ENCODE measurements around the gene RBM7.

RBM7 gene

GRCh38 chr11:114386545-114386944 is 13.9 kb upstream of the RBM7 start:
- H2AK5ac ChIP-seq (ENCODE audit: low read length, severe bottlenecking): no peak overlapping the region
- no peak overlapping the region for H4K91ac ChIP-seq (ENCODE audit: low read length)
- H3K79me1 ChIP-seq (replicated peaks; ENCODE audit: low read length, poor library complexity, severe bottlenecking): no peaks in the 10 kb centered on the region
- no peaks in the 10 kb centered on the region for H3K9me3 ChIP-seq (ENCODE audit: control insufficient read depth, low read length)
- H4K8ac ChIP-seq (ENCODE audit: low read length): no peak overlapping the region
- H3K14ac ChIP-seq (ENCODE audit: low read length in 2 of 2): no peak overlapping the region
- no peak overlapping the region for H3K23ac ChIP-seq (ENCODE audit: low read length in 2 of 2)
- no peak overlapping the region for H3K18ac ChIP-seq (ENCODE audit: low read depth in 1 of 2, low read length in 2 of 2)
- H3K9ac ChIP-seq (ENCODE audit: low read length): no peak overlapping the region
- H3K4me2 ChIP-seq (ENCODE audit: low read length, poor library complexity, severe bottlenecking): no peak overlapping the region
- H3K36me3 ChIP-seq (ENCODE audit: control insufficient read depth in 1 of 2, insufficient read depth in 2 of 2, low read depth in 1 of 2, low read length in 2 of 2): no peaks in the 10 kb centered on the region
- no peak overlapping the region for H2BK5ac ChIP-seq (ENCODE audit: low read depth, low read length, poor library complexity, severe bottlenecking)
- WGBS: no CpG with 5 or more reads among the region's 1 CpG
- no peaks in the 10 kb centered on the region for H3K4me1 ChIP-seq (ENCODE audit: control insufficient read depth, insufficient read depth, low read depth, low read length)
- H2BK15ac ChIP-seq (ENCODE audit: low read depth, poor library complexity, severe bottlenecking): no peak overlapping the region
- H2BK12ac ChIP-seq (ENCODE audit: low read length in 2 of 2): no peak overlapping the region
- H3K4me3 ChIP-seq (ENCODE audit: insufficient read depth in 1 of 2, low read depth in 1 of 2, low read length in 2 of 2): no peak overlapping the region
- no peak overlapping the region for H3K4ac ChIP-seq (ENCODE audit: low read depth in 1 of 2, low read length in 2 of 2)
- H2AFZ ChIP-seq (ENCODE audit: low read depth, low read length): no peak overlapping the region
- no peak overlapping the region for H3K27ac ChIP-seq (ENCODE audit: low read length, poor library complexity, severe bottlenecking)
- no peak for DNase-seq
- H3K27me3 ChIP-seq (ENCODE audit: control insufficient read depth in 1 of 2, insufficient read depth in 1 of 2, low read length in 2 of 2): no peaks in the 10 kb centered on the region
- H2BK120ac ChIP-seq (ENCODE audit: low read depth, low read length): no peak overlapping the region

GRCh38 chr11:114392735-114393667 is 7.5 kb upstream of the RBM7 start:
- no peak overlapping the region for H3K9ac ChIP-seq (ENCODE audit: low read length)
- no peaks in the 10 kb centered on the region for H3K4me1 ChIP-seq (ENCODE audit: control insufficient read depth, insufficient read depth, low read depth, low read length)
- H2AFZ ChIP-seq (ENCODE audit: low read depth, low read length): no peak overlapping the region
- WGBS: 100% methylated on average over 2 of the region's 4 CpGs
- no peak overlapping the region for H2BK5ac ChIP-seq (ENCODE audit: low read depth, low read length, poor library complexity, severe bottlenecking)
- no peak overlapping the region for H2BK12ac ChIP-seq (ENCODE audit: low read length in 2 of 2)
- H3K4ac ChIP-seq (ENCODE audit: low read depth in 1 of 2, low read length in 2 of 2): no peak overlapping the region
- no peak overlapping the region for H2AK5ac ChIP-seq (ENCODE audit: low read length, severe bottlenecking)
- H4K91ac ChIP-seq (ENCODE audit: low read length): no peak overlapping the region
- H3K9me3 ChIP-seq (ENCODE audit: control insufficient read depth, low read length): no peaks in the 10 kb centered on the region
- H2BK15ac ChIP-seq (ENCODE audit: low read depth, poor library complexity, severe bottlenecking): no peak overlapping the region
- H3K36me3 ChIP-seq (ENCODE audit: control insufficient read depth in 1 of 2, insufficient read depth in 2 of 2, low read depth in 1 of 2, low read length in 2 of 2): no peaks in the 10 kb centered on the region
- H3K27me3 ChIP-seq (ENCODE audit: control insufficient read depth in 1 of 2, insufficient read depth in 1 of 2, low read length in 2 of 2): no peaks in the 10 kb centered on the region
- no peak overlapping the region for H3K18ac ChIP-seq (ENCODE audit: low read depth in 1 of 2, low read length in 2 of 2)
- H4K8ac ChIP-seq (ENCODE audit: low read length): no peak overlapping the region
- H2BK120ac ChIP-seq (ENCODE audit: low read depth, low read length): no peak overlapping the region
- peaks cover 3% of the 10 kb centered on the region for H3K79me1 ChIP-seq (replicated peaks; ENCODE audit: low read length, poor library complexity, severe bottlenecking)
- no peak overlapping the region for H3K4me2 ChIP-seq (ENCODE audit: low read length, poor library complexity, severe bottlenecking)
- H3K27ac ChIP-seq (ENCODE audit: low read length, poor library complexity, severe bottlenecking): no peak overlapping the region
- DNase-seq: no peak
- H3K14ac ChIP-seq (ENCODE audit: low read length in 2 of 2): no peak overlapping the region
- no peak overlapping the region for H3K4me3 ChIP-seq (ENCODE audit: insufficient read depth in 1 of 2, low read depth in 1 of 2, low read length in 2 of 2)
- H3K23ac ChIP-seq (ENCODE audit: low read length in 2 of 2): no peak overlapping the region

- WGBS: 75% methylated on average over 3 of the region's 3 CpGs
- no peak overlapping the region for H3K14ac ChIP-seq (ENCODE audit: low read length in 2 of 2)
These were observed 4.7 kb upstream of the RBM7 start for GRCh38 chr11:114395736-114396135.

GRCh38 chr11:114396916-114397315 is 3.5 kb upstream of the RBM7 start:
- DNase-seq: no peak
- Histone ChIP-seq H2AFZ (ENCODE audit: low read depth, low read length) (no peak overlapping the region), H3K18ac (ENCODE audit: low read depth in 1 of 2, low read length in 2 of 2) (no peak overlapping the region), H3K4ac (ENCODE audit: low read depth in 1 of 2, low read length in 2 of 2) (no peak overlapping the region), H3K9me3 (ENCODE audit: control insufficient read depth, low read length) (no peaks in the 10 kb centered on the region), H3K4me2 (ENCODE audit: low read length, poor library complexity, severe bottlenecking) (no peak overlapping the region), H2BK120ac (ENCODE audit: low read depth, low read length) (no peak overlapping the region), H2BK5ac (ENCODE audit: low read depth, low read length, poor library complexity, severe bottlenecking) (no peak overlapping the region), H3K9ac (ENCODE audit: low read length) (no peak overlapping the region), H3K23ac (ENCODE audit: low read length in 2 of 2) (no peak overlapping the region), H3K4me3 (ENCODE audit: insufficient read depth in 1 of 2, low read depth in 1 of 2, low read length in 2 of 2) (no peak overlapping the region), H4K91ac (ENCODE audit: low read length) (no peak overlapping the region), H3K36me3 (ENCODE audit: control insufficient read depth in 1 of 2, insufficient read depth in 2 of 2, low read depth in 1 of 2, low read length in 2 of 2) (no peaks in the 10 kb centered on the region), H3K79me1 (replicated peaks; ENCODE audit: low read length, poor library complexity, severe bottlenecking) (peaks cover 3% of the 10 kb centered on the region), H4K8ac (ENCODE audit: low read length) (no peak overlapping the region), H3K27ac (ENCODE audit: low read length, poor library complexity, severe bottlenecking) (no peak overlapping the region), H3K4me1 (ENCODE audit: control insufficient read depth, insufficient read depth, low read depth, low read length) (no peaks in the 10 kb centered on the region), H2BK15ac (ENCODE audit: low read depth, poor library complexity, severe bottlenecking) (no peak overlapping the region), H2AK5ac (ENCODE audit: low read length, severe bottlenecking) (no peak overlapping the region), H3K14ac (ENCODE audit: low read length in 2 of 2) (no peak overlapping the region), H3K27me3 (ENCODE audit: control insufficient read depth in 1 of 2, insufficient read depth in 1 of 2, low read length in 2 of 2) (no peaks in the 10 kb centered on the region), H2BK12ac (ENCODE audit: low read length in 2 of 2) (no peak overlapping the region)

More at GRCh38 chr11:114395736-114396135, 4.7 kb upstream of the RBM7 start:
- Histone ChIP-seq H3K23ac (ENCODE audit: low read length in 2 of 2) (no peak overlapping the region), H2AK5ac (ENCODE audit: low read length, severe bottlenecking) (no peak overlapping the region), H2BK15ac (ENCODE audit: low read depth, poor library complexity, severe bottlenecking) (no peak overlapping the region), H3K9ac (ENCODE audit: low read length) (no peak overlapping the region), H3K4me1 (ENCODE audit: control insufficient read depth, insufficient read depth, low read depth, low read length) (no peaks in the 10 kb centered on the region), H3K4me2 (ENCODE audit: low read length, poor library complexity, severe bottlenecking) (no peak overlapping the region), H2BK12ac (ENCODE audit: low read length in 2 of 2) (no peak overlapping the region), H4K8ac (ENCODE audit: low read length) (no peak overlapping the region), H3K36me3 (ENCODE audit: control insufficient read depth in 1 of 2, insufficient read depth in 2 of 2, low read depth in 1 of 2, low read length in 2 of 2) (no peaks in the 10 kb centered on the region), H3K4ac (ENCODE audit: low read depth in 1 of 2, low read length in 2 of 2) (no peak overlapping the region), H4K91ac (ENCODE audit: low read length) (no peak overlapping the region), H3K18ac (ENCODE audit: low read depth in 1 of 2, low read length in 2 of 2) (no peak overlapping the region), H2BK120ac (ENCODE audit: low read depth, low read length) (no peak overlapping the region), H3K79me1 (replicated peaks; ENCODE audit: low read length, poor library complexity, severe bottlenecking) (peaks cover 3% of the 10 kb centered on the region), H3K27ac (ENCODE audit: low read length, poor library complexity, severe bottlenecking) (no peak overlapping the region), H2BK5ac (ENCODE audit: low read depth, low read length, poor library complexity, severe bottlenecking) (no peak overlapping the region), H3K27me3 (ENCODE audit: control insufficient read depth in 1 of 2, insufficient read depth in 1 of 2, low read length in 2 of 2) (no peaks in the 10 kb centered on the region), H2AFZ (ENCODE audit: low read depth, low read length) (no peak overlapping the region), H3K9me3 (ENCODE audit: control insufficient read depth, low read length) (no peaks in the 10 kb centered on the region), H3K4me3 (ENCODE audit: insufficient read depth in 1 of 2, low read depth in 1 of 2, low read length in 2 of 2) (no peak overlapping the region)
- DNase-seq: no peak

Measured in mesenchymal stem cell (in vitro differentiated cells and primary cell).